Upper lobe of right lung (tissue), 1 donor: Measurements from ENCODE around the gene TSPAN12. TPM values are rescaled to one million over a fixed set of nuclear protein-coding genes. Genes with fewer than 3 reads are reported as not detected.

Experiments
- ATAC-seq: fragments of 200-7000 bp; cut with Tn5 transposase; one replicate; pipeline ENCODE4 v1.9.1; 2020; ENCODE audit warnings: mild to moderate bottlenecking, moderate library complexity
- DNase-seq: peaks from one replicate; pipeline ENCODE4 v3.0.0-alpha.2; 2020
- H3K27ac ChIP-seq: fragments of 200-600 bp; one replicate; pipeline ENCODE4 v1.8.0; 2022
- H3K27me3 ChIP-seq: fragments of 200-600 bp; one replicate; pipeline ENCODE4 v1.8.0; 2022; ENCODE audit warnings: mild to moderate bottlenecking
- H3K36me3 ChIP-seq: fragments of 200-600 bp; one replicate; pipeline ENCODE4 v1.8.0; 2022
- H3K4me1 ChIP-seq: fragments of 200-600 bp; one replicate; pipeline ENCODE4 v1.8.0; 2022
- H3K4me3 ChIP-seq: fragments of 200-600 bp; one replicate; pipeline ENCODE4 v1.8.0; 2022; ENCODE audit warnings: mild to moderate bottlenecking
- H3K9me3 ChIP-seq: fragments of 200-600 bp; one replicate; pipeline ENCODE4 v1.8.0; 2022
- intact Hi-C: fragments of 100-400 bp; cut with DNase I; formaldehyde crosslinking; loops from one replicate; pipeline ENCODE4 v1.11.0; 2022
- total RNA-seq: library from RNA; stranded (reverse); fragmentation: NEBNext Ultra II Directional; extraction: Animal tissue kit (Norgen Biotek cat#: 25700); gene quantifications from one replicate; pipeline ENCODE4 v1.2.1, GENCODE V29; 2021
- TF ChIP-seq, protein P1 (sequence below): fragments of 200-600 bp; IDR thresholded peaks from one replicate; pipeline ENCODE4 v1.8.0; 2022; ENCODE audit warnings: antibody characterized with exemption
- donor health status: DM: no; HTN: yes; CAD: no; lungs with severe emphysema.

The TSPAN12 gene
- total RNA-seq, 1 donor from 2014 or later, result 51.8 TPM

DNA sequence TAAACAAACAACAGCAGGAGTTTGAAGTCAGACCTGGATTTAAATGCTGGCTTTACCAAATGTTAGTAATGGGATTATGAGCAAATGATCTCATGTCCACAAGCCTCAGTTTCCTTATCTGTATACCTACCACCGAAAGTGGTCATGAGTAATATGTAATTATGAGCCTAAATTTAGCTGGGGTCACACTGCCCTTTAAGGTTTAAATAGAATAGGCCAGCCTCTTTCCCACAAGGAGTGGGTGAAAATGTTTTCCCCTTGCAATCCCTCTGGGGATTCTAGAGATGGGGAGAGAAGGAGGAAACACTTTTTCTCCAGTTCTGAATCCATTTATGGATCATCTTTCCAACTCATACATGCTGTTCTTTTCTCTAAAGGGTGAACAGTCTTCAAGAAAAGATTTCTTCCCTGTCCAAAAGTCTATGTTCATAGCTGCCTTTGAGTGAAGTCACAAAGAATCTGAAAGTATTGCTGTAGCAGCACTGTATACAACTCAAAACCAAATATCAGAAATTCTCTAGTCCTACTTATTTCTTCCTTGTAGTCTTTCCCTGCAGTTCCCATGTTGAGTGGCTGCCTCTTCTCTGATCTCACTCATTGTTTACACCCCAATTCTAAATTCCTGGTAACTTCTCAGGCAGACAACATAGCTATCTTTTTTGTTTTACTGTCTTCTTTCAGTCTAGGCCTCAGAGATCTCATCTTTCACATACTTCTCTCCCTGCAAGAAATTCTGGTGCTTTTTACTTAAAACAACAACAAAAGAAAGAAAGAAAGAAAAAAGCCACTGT lies 7.4 kb upstream of the TSPAN12 start:
- Histone ChIP-seq H3K4me1 (no peaks in the 10 kb centered on the region), H3K9me3 (no peaks in the 10 kb centered on the region), H3K27ac (no peak overlapping the region), H3K36me3 (no peaks in the 10 kb centered on the region), H3K4me3 (no peak overlapping the region), H3K27me3 (no peaks in the 10 kb centered on the region)
- TF ChIP-seq, protein P1, sequence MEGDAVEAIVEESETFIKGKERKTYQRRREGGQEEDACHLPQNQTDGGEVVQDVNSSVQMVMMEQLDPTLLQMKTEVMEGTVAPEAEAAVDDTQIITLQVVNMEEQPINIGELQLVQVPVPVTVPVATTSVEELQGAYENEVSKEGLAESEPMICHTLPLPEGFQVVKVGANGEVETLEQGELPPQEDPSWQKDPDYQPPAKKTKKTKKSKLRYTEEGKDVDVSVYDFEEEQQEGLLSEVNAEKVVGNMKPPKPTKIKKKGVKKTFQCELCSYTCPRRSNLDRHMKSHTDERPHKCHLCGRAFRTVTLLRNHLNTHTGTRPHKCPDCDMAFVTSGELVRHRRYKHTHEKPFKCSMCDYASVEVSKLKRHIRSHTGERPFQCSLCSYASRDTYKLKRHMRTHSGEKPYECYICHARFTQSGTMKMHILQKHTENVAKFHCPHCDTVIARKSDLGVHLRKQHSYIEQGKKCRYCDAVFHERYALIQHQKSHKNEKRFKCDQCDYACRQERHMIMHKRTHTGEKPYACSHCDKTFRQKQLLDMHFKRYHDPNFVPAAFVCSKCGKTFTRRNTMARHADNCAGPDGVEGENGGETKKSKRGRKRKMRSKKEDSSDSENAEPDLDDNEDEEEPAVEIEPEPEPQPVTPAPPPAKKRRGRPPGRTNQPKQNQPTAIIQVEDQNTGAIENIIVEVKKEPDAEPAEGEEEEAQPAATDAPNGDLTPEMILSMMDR, result no peak
- intact Hi-C loops, result no loop called here
- DNase-seq, result no peak
- ATAC-seq, result no peak

DNA sequence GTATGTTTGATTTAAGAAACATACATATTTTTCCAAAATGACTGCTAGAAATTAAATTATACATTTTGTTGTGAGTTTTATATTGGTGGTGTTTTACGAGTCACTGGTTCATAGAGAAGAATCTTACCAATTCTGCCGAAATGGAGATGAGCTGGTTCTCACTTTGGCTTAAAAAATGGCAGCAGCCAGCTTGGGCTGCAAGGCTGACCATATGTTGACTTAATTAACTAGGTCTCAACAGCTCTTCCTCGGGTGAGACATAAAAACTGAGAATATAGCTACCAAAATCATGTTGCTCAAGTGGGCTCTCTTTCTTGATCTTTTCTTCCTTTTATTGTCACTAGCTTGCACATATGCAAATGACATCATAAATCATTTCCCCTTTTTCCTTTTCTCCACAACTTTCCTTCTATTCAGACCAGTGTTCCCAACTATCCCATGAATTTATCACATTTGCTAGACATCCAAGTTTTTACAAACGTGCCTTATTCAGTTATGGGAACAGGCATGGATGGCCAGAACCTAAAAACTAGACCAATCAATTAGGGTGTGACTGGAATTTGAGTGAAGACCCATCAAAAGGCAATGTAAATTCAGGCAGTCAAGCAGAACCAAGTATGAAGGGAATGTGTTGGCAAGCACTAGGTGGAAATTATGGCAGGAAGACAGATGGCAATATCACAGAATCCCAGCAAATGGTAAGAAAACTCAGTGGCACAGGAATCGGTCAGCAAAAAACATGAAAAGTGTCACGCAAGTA lies 6.4 kb upstream of the TSPAN12 start:
- H3K27ac ChIP-seq, result no peak overlapping the region
- no peaks in the 10 kb centered on the region for H3K36me3 ChIP-seq
- H3K9me3 ChIP-seq, result no peaks in the 10 kb centered on the region
- ATAC-seq, result no peak
- H3K27me3 ChIP-seq, result no peaks in the 10 kb centered on the region
- no peak for DNase-seq
- H3K4me3 ChIP-seq, result no peak overlapping the region
- intact Hi-C loops, result no loop called here
- TF ChIP-seq, protein P1, result no peak
- no peaks in the 10 kb centered on the region for H3K4me1 ChIP-seq

DNA sequence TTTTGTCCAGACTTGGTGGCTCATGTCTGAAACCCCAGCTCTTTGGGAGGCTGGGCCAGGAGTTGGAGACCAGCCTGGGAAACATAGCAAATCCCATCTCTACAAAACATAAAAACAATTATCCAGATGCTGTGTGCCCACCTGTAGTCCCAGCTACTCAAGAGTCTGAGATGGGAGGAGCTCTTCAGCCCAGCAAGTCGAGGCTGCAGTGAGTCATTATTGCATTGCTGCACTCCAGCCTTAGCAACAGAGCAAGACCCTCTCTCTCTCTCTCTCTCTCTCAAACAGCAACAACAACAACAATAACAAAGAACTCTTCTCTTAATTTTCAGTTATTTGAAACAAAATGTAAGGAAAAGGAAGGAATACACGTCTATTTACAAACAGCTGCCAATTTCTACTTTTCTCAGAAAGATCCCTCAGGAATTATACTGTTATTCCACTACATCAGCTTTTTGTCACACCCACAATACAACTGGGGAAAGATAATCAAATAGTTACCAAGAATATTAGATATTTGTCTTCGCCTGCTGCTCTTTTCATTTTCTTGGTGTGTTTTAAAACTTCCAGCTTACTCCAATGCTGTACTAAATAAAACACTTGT lies 5.1 kb upstream of the TSPAN12 start:
- Histone ChIP-seq H3K27me3 (no peaks in the 10 kb centered on the region), H3K36me3 (no peaks in the 10 kb centered on the region), H3K27ac (no peak overlapping the region), H3K4me1 (peaks cover 3% of the 10 kb centered on the region), H3K4me3 (no peak overlapping the region), H3K9me3 (no peaks in the 10 kb centered on the region)
- DNase-seq, result no peak
- no peak for ATAC-seq
- intact Hi-C loops, result no loop called here
- TF ChIP-seq, protein P1, result no peak

DNA sequence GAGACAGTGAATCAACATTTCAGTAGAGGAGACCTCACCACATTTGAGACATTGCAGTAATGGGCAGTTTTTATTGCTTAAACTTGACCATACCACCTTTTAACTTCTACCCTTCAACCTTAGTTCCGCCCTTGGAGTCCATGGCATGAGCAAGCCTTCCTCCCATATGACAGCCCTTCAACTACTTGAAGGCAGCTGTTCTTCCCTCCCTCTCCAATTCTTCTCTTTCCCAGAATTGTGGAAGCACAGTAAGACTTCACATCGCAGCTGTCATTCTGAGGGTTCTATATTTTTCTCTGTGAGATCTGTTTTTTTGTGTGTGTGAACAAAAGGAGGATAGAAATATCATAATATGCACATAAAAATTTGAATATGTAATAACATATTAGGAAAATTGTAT lies 2.2 kb upstream of the TSPAN12 start:
- intact Hi-C loops, result no loop called here
- no peaks in the 10 kb centered on the region for H3K27me3 ChIP-seq
- H3K4me3 ChIP-seq, result no peak overlapping the region
- no peak for ATAC-seq
- DNase-seq, result no peak
- H3K9me3 ChIP-seq, result no peaks in the 10 kb centered on the region
- peaks cover 8% of the 10 kb centered on the region for H3K4me1 ChIP-seq
- H3K36me3 ChIP-seq, result no peaks in the 10 kb centered on the region
- no peak overlapping the region for H3K27ac ChIP-seq
- TF ChIP-seq, protein P1, result no peak

DNA sequence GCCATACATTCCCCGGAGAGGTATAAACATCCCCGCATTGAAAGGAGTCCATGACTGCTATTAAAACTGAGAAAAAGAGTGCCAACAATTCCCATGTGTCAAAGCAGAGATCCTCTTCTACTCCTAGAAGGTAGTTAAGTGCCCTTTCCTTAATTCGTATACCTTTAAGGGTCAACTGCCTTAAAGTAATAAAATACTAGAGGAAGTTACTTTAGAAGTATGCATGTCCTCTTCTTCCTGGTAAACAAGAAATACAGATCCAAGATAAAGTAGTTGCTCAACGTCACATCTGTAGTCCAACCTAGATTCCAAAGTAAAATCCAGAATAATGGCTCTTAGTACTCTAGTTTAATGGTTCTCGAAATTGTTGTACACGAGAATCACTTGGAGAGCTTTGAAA lies 1.5 kb upstream of the TSPAN12 start:
- peaks cover 8% of the 10 kb centered on the region for H3K4me1 ChIP-seq
- intact Hi-C loops, result no loop called here
- no peaks in the 10 kb centered on the region for H3K36me3 ChIP-seq
- ATAC-seq (no peak), DNase-seq (no peak)
- no peaks in the 10 kb centered on the region for H3K27me3 ChIP-seq
- no peak overlapping the region for H3K27ac ChIP-seq
- TF ChIP-seq, protein P1, result no peak
- no peaks in the 10 kb centered on the region for H3K9me3 ChIP-seq
- H3K4me3 ChIP-seq, result no peak overlapping the region
